Tongue (tissue), 2 donors: Measurements from ENCODE around the gene DENND10. TPM values are rescaled to one million over a fixed set of nuclear protein-coding genes. Genes with fewer than 3 reads are reported as not detected.
"Not testable (repeated sequence)": the region's sequence is repeated elsewhere in the genome, so short reads cannot be mapped to it uniquely, and the experiment has no call there.

Experiments used
- DNase-seq: peaks from one replicate; pipeline ENCODE4 v3.0.0-alpha.2; 2015
- total RNA-seq: library from RNA; depleted of rRNA; stranded (reverse); fragments of >200 nt; gene quantifications from one replicate; pipeline ENCODE4 v1.2.3, GENCODE V29; 2014

Gene DENND10, protein sequence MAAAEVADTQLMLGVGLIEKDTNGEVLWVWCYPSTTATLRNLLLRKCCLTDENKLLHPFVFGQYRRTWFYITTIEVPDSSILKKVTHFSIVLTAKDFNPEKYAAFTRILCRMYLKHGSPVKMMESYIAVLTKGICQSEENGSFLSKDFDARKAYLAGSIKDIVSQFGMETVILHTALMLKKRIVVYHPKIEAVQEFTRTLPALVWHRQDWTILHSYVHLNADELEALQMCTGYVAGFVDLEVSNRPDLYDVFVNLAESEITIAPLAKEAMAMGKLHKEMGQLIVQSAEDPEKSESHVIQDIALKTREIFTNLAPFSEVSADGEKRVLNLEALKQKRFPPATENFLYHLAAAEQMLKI
- 41.1 TPM for total RNA-seq

DNA sequence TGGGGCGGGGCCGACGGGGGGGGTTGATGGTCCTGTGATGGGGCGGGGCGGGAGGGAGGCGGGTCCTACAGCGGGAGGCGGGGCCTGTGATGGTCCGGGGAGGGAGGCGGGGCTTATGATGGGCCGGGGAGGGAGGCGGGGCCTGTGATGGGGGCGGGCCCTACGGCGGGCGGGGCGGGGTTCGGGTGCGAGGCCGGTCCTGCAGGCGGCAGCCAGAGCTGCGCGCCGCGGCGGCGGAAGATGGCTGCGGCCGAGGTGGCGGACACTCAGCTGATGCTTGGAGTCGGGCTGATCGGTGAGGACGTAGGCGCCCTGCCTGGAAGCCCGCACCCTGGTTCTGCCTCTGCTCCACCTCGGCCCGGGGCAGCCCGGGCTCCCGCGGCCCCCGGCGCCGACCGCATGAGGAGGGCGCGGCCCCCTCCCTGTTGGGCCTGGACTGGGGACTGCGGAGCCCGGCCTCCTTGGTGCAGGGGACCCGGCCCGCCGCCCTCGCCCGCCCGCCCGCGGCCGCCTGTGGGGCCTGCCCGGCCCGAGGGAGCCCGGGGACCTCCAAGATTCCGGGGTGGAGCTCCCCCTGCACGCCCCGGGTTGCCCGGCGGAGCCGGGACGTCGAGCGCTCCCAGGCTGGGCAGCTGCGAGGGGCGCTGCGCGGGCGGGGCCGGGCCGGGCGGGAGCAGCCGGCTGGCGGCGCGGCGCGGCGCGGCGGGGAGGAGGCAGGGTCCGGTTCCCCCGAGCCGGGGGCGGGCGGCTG lies at the start of gene DENND10:
TSS of gene DENND10 (plus strand) at position 211 of the 751 bp plus-strand sequence. CDS start at position 241, 30 bp downstream.
- peak; percentile 91 for DNase-seq

DNA sequence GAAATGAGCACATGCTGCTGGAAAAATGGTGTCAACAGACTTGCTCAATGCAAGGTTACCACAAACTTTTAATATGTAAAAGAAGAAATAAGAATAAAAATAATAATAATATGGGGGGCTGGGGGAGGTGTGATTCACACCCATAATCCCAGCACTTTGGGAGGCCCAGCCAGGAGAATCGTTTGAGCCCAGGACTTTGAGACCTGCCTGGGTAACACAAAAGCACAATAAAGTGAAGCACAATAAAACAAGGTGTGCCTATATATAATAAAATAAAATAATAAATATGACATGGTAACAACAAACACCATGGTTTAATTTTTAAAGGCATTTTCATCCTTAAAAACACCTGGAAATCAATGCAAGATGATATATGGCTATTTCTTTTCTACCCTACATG lies 48.4 kb upstream of the DENND10 start:
- no peak for DNase-seq

DNA sequence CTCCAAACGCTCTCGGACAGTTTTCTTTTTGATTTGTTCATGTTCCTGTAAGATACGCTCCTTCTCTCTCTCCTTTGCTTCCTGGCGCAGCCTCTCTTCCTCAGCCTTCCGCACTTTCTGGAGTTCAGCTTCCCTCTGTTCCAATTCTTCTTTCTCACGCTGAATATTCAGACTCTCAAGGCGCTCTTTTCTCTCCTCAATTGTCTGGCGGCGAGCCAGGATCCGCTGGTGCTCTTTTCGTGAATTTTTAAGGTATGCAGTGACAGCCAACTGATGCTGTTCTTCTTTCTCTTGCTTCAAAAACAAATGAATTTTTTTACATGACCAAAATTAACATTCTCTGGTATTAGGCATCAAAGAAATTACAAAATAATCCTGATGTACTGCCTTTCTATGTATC lies 45.9 kb upstream of the DENND10 start:
- no peak for DNase-seq

DNA sequence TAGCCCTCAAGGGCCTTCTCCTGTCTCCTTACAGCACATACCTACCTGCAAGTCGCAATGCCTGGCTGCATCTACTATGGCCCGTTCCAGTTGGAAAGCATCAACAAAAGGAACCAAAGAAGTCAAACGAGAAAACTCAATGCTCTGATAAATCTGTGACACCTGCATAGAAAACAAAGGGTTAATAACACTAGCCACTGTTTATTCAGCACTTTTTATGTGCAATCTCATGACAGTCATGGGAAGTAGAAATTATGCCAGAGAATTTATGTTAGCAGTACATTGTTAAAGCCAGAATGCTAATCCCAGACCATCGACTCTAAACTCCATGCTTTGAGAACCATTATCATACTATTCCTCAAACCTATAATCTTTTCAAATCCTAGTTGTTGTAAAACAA lies 44.4 kb upstream of the DENND10 start:
- DNase-seq, result no peak

DNA sequence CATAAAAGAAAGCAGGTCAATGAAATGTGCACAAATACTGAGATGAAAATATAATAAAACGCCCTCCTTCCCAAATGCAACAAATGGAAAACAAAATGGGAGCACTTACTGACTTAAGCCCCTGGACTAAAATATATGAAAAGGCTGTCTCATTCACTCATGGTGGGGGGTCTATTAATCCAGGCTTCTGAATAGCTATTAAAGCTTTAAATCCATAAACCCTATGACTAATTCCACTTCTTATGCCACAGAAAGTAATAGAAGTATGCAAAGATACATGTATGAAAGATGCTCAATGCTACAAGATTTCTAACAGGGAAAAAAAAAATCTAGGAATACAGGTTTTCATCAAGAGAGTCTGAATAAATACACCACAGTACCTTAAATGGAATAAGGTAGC lies 43.8 kb upstream of the DENND10 start:
- DNase-seq, result no peak

DNA sequence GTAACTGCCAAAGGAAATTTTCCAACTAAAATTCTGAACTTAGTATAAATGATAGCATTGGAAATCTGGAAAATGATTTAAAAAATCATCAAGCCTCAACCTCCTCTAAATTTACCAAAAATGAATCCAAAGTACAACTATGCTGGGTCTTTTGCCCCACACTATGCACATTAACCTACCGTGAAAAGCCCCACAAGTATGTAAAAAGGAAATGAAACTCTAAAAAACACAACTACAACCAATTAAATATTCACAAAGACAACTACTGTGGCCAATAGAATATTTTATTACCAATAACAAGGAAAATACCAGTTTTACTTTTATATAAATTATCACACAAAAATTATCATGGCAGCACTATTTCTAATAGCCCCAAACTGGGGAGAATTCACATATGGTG lies 42.6 kb upstream of the DENND10 start:
- no peak for DNase-seq

DNA sequence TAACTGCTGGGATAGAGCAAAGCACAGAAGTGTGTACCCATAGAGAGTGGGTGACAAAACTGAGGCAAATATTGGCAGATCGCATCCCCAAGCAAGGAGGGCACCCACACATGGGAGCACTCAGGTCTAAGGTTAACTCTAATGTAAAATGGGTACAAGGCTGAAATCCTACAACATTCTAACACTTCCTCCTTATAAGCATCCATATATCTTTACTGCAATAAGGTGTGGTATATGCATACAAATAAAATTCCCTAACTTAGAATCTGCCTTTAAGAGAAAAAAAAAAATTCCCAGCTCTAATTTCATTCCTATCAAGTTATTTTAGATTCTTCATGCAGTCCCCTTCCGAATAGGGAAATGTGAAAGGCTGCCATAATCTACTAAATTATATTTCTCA lies 42.0 kb upstream of the DENND10 start:
- no peak for DNase-seq

DNA sequence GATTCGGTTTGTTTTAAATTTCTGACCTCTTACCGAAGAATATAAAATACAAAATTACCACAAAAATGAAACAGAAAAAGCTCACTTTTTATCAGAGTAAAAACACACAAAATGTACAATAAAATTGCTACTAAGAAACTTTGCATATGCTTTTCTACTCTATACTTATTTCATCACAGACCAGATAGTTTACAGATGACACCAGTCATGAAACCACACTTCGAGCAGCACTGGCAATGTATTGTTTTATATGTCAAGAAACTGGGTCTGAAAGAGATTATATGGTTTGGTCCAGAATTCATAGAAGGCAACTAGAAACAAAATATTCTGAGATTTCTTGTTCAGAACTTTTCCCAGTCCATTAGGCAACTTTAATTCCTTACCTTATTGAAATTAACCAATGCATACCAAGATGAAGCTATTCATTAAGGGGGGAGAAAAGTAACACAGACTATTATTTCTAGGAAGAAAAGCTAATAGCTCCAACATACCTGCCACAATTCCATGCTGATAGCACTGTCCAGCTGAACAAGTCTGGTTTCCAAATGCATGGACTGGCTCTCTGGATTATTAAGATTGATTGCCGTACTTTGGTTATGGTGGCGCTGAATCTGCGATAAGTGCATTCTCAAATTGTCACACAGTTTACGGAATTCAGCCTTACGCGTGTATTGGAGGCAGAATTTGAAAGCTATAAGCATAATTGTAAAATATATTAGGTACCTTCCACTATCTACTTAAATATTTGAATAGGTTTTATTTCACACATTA lies 33.3 kb upstream of the DENND10 start:
- no peak for DNase-seq

DNA sequence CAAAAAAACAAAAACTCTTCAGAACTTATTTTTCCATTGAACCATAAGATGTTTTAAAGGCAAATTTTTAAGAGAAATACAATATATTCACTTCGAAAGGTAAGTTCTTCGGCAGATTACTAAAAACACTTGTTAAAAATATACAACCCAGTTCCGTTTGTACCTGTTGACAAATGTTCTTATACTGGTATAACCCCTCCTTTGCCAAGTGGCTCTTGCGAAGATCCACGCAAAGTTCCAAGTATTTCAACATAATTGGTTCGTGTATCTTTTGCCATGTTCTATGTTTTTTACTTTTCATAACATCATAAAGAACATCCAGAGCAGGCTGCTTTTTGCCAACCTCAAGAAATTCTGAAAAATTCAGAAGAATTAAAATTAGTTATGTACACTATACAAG lies 30.3 kb upstream of the DENND10 start:
- no peak for DNase-seq

DNA sequence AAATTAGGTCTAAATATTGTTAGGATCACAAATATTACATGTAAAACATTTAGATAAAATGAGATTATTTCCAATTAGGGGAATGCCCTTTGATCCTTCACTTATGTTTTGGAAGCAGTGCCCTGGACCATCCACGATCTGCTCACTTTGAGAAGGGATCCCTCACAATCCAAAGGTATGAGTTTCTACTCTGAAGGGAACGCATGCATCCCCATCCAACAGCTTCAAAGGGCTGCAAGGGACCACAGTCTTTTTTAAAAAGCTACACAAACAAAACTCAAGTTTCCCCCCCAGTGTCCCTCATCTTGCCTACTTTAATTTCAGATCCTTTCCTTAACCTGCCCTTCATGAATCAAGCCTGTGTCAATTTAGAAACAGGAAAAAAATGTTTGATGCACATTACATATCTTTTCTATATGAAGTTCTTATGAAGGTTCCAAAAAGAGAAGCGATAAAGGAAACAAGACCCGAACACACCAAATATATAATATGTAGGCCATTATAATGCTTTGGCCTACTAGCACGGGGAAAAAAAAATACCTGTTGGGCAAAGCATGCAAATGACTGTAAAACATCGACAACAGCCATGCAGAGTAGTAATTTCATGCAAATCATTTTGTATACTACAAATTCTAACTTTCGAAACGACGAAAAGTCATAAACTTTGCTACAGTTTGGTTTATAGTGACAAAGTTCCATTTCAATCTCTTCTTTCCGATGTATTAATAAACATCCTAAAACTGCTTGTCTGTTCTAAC lies 25.3 kb upstream of the DENND10 start:
- no peak for DNase-seq

DNA sequence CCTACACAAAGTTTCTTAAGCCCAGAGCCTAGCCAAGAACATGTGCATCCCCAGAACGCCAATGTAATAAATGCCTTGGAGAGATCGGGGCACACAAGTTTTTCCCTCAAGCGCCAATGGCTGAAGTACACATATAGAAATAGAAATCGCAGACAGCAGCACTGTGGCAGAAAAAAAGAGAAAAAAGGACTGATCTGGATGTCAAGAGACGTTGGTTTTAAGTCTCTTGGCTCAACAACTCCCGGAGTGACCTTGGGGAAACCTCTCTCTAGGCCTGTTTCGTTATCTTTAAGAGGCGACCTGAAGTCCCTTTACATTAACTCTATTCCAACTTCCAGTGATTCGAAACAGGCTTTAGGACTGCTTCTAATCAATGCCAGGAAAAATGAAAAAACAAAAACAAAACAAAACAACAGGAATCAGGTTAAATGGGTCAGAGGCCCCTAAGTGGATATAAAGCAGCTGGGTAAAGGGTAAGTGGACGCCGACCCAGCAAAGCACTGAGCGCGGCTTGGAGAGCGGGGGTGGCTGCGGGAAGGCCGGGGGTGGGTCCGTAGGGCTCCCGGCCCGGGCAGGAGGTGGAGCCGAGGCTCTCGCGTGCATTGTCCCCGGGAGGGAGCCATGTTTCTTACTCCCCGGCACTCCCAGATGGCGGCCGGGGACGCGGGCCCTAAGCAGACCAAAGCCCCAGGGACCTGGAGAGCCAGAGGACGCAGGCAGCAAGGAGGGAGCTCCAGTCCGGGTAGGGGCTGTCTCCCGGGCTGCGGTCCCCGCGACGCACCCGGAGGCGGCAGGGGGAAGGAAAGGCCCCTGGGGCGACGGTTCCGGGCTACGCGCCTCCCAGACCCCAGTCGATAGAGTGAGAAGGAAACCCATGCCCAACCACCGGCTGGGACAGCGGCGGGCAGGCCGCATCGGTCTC lies 24.1 kb upstream of the DENND10 start:
- DNase-seq, result peak; percentile 83

DNA sequence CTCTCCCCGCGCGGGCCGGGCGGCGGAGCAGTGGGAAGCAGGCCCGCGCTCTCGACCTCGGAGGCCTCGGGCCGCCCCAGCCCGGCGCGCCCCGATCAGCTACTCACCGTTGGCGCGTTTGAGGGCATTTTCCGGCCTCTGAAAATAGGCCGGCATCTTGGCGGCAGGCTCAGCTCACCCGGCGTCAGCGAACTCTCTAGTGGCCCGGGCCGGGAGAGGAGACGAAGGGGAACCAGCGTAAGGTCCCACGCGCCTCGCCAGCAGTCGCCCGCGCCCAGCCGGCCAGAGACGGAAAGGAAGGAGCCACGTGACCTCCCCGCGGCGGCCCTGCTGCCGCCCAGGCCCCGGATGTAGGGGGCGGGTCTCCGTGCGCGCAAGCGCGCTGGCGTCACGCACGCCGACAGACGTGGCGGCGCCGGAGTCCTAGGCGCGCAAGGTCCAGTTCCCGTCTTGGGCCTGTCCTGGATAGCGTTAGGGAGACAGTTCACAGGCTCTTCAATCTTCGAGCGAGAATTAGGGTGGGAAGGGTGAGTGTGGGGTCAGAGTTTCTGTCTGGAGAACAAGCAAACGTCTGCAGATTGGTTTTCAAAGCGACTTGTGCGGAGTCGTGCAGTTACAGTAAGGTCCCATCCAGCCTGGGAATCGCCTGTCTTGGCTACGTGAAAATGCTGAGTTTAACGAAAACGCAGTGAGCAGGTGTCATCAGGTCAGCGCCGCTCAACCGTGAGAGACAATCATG lies 23.2 kb upstream of the DENND10 start, which contains the start of gene EIF3A:
TSS of gene EIF3A (minus strand) at position 297 of the 739 bp plus-strand sequence. CDS start at position 156, 141 bp downstream.
- DNase-seq, result peak; percentile 96

DNA sequence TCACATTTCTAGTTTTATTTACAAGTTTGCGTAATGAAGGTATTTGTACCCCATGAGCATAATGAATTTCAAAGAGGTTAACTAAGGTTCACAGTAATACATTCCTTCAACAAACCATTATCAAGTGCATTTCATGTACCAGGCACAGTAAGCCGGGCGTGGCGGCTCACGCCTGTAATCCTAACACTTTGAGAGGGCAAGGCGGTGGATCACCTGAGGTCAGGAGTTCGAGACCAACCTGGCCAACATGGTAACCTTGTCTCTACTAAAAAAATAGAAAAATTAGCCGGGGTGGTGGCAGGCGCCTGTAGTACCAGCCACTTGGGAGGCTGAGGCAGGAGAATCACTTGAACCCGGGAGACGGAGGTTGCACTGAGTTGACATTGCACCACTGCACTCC lies 19.0 kb upstream of the DENND10 start:
- no peak for DNase-seq

DNA sequence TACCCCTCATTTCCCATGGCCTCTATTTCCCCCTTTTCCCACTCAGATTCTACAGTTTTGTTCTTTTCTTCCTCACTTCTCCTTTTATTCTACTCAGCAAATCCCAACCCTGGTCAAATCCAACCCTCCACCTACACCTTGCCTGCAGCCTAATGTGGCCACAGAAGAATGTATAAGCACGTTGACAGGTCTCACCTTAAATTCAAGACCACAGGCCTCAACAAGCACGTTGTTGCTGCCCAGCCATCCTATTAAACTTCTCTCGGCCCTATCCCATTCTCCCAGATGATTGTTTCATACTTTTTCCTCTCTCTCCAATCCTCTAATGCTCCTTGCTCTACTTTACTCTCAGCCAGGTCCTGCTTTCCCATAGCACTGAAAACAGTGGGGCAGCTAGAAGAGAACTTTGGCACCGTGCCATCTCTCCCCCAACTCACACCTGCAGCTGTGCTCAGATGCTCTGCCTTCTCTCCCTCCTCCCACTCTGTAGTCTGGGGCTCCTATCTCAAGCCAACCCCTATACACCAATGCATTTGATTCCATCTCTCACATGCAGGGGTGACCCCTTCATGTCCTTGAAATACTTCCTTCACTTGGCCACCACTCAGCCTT lies 16.5 kb upstream of the DENND10 start:
- no peak for DNase-seq

DNA sequence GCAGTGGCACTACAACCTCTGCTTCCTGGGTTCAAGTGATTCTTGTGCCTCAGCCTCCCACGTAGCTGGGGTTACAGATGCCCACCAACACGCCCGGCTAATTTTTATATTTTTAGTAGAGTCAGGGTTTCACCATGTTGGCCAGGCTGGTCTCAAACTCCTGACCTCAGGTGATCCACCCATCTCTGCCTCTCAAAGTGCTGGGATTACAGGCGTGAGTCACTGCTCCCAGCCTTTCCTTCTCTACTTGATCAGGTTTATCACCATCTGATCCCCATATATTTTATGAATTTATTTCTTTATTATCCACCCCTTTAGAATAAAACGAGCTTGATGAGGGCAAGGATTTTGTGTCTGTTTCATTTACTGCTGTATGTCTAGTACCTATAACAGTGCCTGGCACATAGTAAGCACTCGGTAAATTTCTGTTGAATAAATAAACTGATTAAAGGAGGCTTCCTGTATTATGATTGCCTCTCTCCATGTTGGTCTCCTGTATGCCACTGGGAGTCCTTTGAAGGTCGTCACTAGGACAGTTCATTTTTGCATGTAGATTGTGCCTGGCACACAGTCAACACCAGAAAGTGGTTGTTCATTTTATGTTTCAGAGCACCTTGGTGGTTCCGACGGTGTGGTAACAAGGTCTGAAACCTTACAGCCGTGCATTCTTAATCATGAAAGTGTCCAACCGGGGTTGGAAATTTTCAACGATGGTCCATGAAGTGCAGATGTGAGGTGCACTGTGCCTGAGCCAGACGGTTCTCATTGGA lies 13.7 kb upstream of the DENND10 start:
- no peak for DNase-seq

DNA sequence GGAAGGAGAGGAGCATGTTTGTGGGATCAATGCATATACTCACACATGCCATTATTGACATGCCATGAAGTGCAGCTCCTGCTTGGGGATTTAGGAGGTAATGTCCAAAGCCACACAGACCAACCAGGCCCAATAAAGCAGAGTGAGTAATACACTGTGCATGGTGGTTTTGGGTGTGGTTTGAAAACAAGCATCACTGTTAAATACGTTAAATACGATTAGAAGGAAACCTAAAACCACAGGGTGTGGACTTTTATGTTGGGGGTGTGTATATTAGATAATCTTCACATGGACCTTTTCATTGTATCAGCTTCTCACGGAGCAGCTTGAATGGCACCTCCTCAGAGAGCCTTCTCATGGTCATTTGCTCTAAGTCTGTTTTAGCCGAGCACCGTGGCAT lies 12.9 kb upstream of the DENND10 start:
- DNase-seq, result no peak

DNA sequence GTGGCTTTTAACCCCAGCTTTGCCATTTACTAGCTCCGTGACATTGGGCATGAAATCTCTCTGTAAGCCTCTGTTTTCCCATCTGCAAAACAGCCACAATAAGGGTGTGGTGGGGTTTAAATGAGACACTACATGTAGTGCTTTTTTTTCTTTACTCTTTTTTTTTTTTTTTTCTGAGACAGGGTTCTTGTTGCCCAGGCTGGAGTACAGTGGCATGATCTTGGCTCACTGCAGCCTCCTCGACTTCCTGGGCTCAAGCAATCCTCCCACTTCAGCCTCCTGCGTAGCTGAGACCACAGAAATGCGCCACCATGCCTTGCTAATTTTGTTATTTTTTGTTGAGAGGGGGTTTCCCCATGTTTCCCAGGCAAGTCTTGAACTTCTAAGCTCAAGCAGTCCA lies 8.3 kb upstream of the DENND10 start:
- no peak for DNase-seq

DNA sequence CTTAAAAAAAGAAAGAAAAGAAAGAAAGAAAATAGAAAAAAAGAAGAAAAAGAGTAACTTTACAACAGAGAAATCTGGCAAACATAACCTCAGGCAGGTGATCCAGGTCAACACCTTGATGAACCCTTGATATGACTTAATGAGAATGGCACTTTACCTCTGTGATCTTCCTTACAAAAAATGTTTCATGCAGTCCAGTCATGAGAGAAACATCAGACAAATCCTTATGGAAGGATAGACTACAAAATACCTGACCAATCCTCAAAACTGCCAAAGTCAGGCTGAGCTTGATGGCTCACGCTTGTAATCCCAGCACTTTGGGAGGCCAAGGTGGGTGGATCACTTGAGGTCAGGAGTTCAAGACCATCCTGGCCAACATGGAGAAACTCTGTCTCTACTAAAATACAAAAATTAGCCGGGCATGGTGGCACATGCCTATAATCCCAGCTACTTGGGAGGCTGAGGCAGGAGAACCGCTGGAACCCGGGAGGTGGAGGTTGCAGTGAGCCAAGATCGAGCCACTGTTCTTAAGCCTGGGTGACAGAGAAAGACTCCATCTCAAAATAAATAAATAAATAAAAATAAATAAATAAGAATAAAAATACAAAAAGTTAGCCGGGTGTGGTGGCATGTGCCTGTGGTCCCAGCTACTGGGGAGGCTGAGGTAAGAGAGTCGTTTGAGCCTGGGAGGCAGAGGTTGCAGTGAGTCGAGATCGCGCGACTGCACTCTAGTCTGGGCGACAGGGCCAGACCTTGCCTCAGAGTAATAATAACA lies 7.1 kb upstream of the DENND10 start:
- DNase-seq, result not testable (repeated sequence)
